SK-N-SH (cell line): ENCODE measurements around the gene PAPPA2. TPM values are rescaled to one million over a fixed set of nuclear protein-coding genes. Genes with fewer than 3 reads are reported as not detected.

Experiments
- CTCF ChIA-PET: fragments of 300-600, 350-600 bp; formaldehyde crosslinking; extraction: SDS; loops from one replicate; lab custom pipeline; 2021; lab: Yijun Ruan, JAX
- POLR2A ChIA-PET: fragments of 350-600 bp; sonication (Branson Sonifier 250); formaldehyde crosslinking; extraction: SDS; loops from one replicate; lab custom pipeline; 2020; ENCODE audit warnings: antibody characterized with exemption, inconsistent platforms; lab: Yijun Ruan, JAX
- DNase-seq: peaks from one replicate; pipeline ENCODE4 v3.0.0; 2012
- H2AFZ ChIP-seq: fragments of 200-600 bp; sonication (generic); 2 replicates; pipeline ENCODE4 v1.8.1; 2016; ENCODE audit warnings: antibody characterized with exemption, mild to moderate bottlenecking, low read depth
- H3F3A ChIP-seq: fragments of 200-600 bp; sonication (generic); replicated peaks from 2 replicates; pipeline ENCODE3; 2016; ENCODE audit warnings: antibody characterized with exemption, mild to moderate bottlenecking; ENCODE audit not compliant: insufficient read depth
- H3K27ac ChIP-seq, 2 experiments: fragments of 200-500 bp in 1 of 2; fragments of 200-600 bp in 1 of 2; sonication (Bioruptor generic) in 1 of 2; sonication (generic), shearing (Covaris generic) in 1 of 2; 2 replicates each; pipeline versions ENCODE4 v1.5.1 to v1.6.1; 2014 to 2016; ENCODE audit warnings: low read depth in 2 of 2, inconsistent platforms in 1 of 2, low read length in 1 of 2, mild to moderate bottlenecking in 1 of 2, mixed read lengths in 1 of 2
- H3K27me3 ChIP-seq: fragments of 200-600 bp; sonication (generic), shearing (Covaris generic); 2 replicates; pipeline ENCODE4 v1.6.1; 2016; ENCODE audit warnings: mixed run types; ENCODE audit not compliant: insufficient read depth
- H3K36me3 ChIP-seq, 2 experiments: fragments of 200-500 bp in 1 of 2; fragments of 200-600 bp in 1 of 2; sonication (Bioruptor generic) in 1 of 2; sonication (generic) in 1 of 2; replicated peaks in 1 of 2; 2 replicates each; pipeline versions ENCODE3 to v1.5.1; 2014 to 2016; ENCODE audit warnings: low read length in 1 of 2, mild to moderate bottlenecking in 1 of 2; ENCODE audit not compliant: insufficient read depth in 2 of 2, control insufficient read depth in 1 of 2
- H3K4me1 ChIP-seq, 2 experiments: fragments of 200-500 bp in 1 of 2; fragments of 200-600 bp in 1 of 2; sonication (Bioruptor generic) in 1 of 2; sonication (generic), shearing (Covaris generic) in 1 of 2; 2 replicates each; pipeline versions ENCODE4 v1.5.1 to v1.6.1; 2014 to 2016; ENCODE audit warnings: low read depth in 1 of 2, low read length in 1 of 2, mixed run types in 1 of 2; ENCODE audit not compliant: insufficient read depth in 2 of 2, control insufficient read depth in 1 of 2
- H3K4me2 ChIP-seq: fragments of 200-600 bp; sonication (generic), shearing (Covaris generic); 2 replicates; pipeline ENCODE4 v1.6.1; 2017; ENCODE audit warnings: mixed run types
- H3K4me3 ChIP-seq, 2 experiments: fragments of 200-500 bp in 1 of 2; fragments of 200-600 bp in 1 of 2; sonication (Bioruptor generic) in 1 of 2; sonication (generic), shearing (Covaris generic) in 1 of 2; 2 replicates each; pipeline versions ENCODE4 v1.5.1 to v1.8.1; 2014 to 2016; ENCODE audit warnings: low read depth in 2 of 2, inconsistent platforms in 1 of 2, low read length in 1 of 2, mild to moderate bottlenecking in 1 of 2, mixed read lengths in 1 of 2, moderate library complexity in 1 of 2
- H3K79me2 ChIP-seq: fragments of 200-600 bp; sonication (generic); 2 replicates; pipeline ENCODE4 v1.8.1; 2017; ENCODE audit warnings: mild to moderate bottlenecking; ENCODE audit not compliant: insufficient read depth
- H3K9ac ChIP-seq: fragments of 200-600 bp; sonication (generic); 2 replicates; pipeline ENCODE4 v1.6.1; 2017; ENCODE audit warnings: mixed run types
- H3K9me2 ChIP-seq: fragments of 200-600 bp; sonication (generic); 2 replicates; pipeline ENCODE4 v1.6.1; 2017; ENCODE audit warnings: mixed run types
- H3K9me3 ChIP-seq: fragments of 200-600 bp; sonication (generic); 2 replicates; pipeline ENCODE4 v1.6.1; 2017; ENCODE audit warnings: mixed run types, mild to moderate bottlenecking, moderate library complexity
- H4K20me1 ChIP-seq: fragments of 200-600 bp; sonication (generic); 2 replicates; pipeline ENCODE4 v1.6.1; 2017; ENCODE audit warnings: mild to moderate bottlenecking, mixed run types; ENCODE audit not compliant: insufficient read depth
- EP300 ChIP-seq, 2 experiments: IDR thresholded peaks; 2 replicates each; pipeline versions ENCODE4 v1.4.0 to v1.6.1; 2012; ENCODE audit warnings: borderline replicate concordance in 1 of 2, low read depth in 1 of 2, low read length in 1 of 2
- EZH2phosphoT487 ChIP-seq: fragments of 200-600 bp; sonication (generic); IDR thresholded peaks from 2 replicates; pipeline ENCODE4 v1.6.1; 2017; ENCODE audit warnings: low read depth, mixed run types, mild to moderate bottlenecking, antibody characterized with exemption, moderate library complexity, borderline replicate concordance
- FOSL2 ChIP-seq: IDR thresholded peaks from 2 replicates; pipeline ENCODE4 v1.4.0; 2012; ENCODE audit warnings: low read depth, mild to moderate bottlenecking, moderate library complexity, borderline replicate concordance
- JUND ChIP-seq: IDR thresholded peaks from 2 replicates; pipeline ENCODE4 v1.4.0; 2012
- MEF2A ChIP-seq: IDR thresholded peaks from 2 replicates; pipeline ENCODE4 v1.4.0; 2012; ENCODE audit warnings: low read depth, borderline replicate concordance
- NFIC ChIP-seq: IDR thresholded peaks from 2 replicates; pipeline ENCODE4 v1.4.0; 2012; ENCODE audit warnings: borderline replicate concordance
- NRF1 ChIP-seq: IDR thresholded peaks from 2 replicates; pipeline ENCODE4 v1.6.1; 2012; ENCODE audit warnings: low read depth, mild to moderate bottlenecking, low read length
- RCOR1 ChIP-seq: fragments of 150-350 bp; IDR thresholded peaks from 2 replicates; pipeline ENCODE4 v1.6.1; 2017; ENCODE audit warnings: antibody characterized with exemption, low read length
- WGBS: methylation state at CpG from one replicate; pipeline ENCODE4 v1.1.6; 2017; ENCODE audit warnings: low lambda C conversion rate; 5-methylcytosine and 5-hydroxymethylcytosine counted together
- polyA plus RNA-seq, 3 experiments: library from polyadenylated mRNA; depleted of rRNA; stranded (reverse); fragments of >200 nt; gene quantifications; 2 replicates each; pipeline ENCODE4 v1.2.3, GENCODE V29; 2012
- TF ChIP-seq, protein P1 (sequence below): IDR thresholded peaks from 2 replicates; pipeline ENCODE4 v1.4.0; 2012; ENCODE audit warnings: low read depth, borderline replicate concordance
- TF ChIP-seq, protein P2 (sequence below): fragments of 200-600 bp; sonication (generic); IDR thresholded peaks from 2 replicates; pipeline ENCODE4 v1.6.1; 2017; ENCODE audit warnings: antibody characterized with exemption, mild to moderate bottlenecking, moderate library complexity
- TF ChIP-seq, protein P3 (sequence below): fragments of 150-350 bp; IDR thresholded peaks from 2 replicates; pipeline ENCODE4 v1.6.1; 2016; ENCODE audit warnings: mild to moderate bottlenecking, low read depth, low read length

The PAPPA2 gene
- polyA plus RNA-seq, 1 of the 3 experiments (the other 2 are of a cell fraction): 0.02 TPM

DNA sequence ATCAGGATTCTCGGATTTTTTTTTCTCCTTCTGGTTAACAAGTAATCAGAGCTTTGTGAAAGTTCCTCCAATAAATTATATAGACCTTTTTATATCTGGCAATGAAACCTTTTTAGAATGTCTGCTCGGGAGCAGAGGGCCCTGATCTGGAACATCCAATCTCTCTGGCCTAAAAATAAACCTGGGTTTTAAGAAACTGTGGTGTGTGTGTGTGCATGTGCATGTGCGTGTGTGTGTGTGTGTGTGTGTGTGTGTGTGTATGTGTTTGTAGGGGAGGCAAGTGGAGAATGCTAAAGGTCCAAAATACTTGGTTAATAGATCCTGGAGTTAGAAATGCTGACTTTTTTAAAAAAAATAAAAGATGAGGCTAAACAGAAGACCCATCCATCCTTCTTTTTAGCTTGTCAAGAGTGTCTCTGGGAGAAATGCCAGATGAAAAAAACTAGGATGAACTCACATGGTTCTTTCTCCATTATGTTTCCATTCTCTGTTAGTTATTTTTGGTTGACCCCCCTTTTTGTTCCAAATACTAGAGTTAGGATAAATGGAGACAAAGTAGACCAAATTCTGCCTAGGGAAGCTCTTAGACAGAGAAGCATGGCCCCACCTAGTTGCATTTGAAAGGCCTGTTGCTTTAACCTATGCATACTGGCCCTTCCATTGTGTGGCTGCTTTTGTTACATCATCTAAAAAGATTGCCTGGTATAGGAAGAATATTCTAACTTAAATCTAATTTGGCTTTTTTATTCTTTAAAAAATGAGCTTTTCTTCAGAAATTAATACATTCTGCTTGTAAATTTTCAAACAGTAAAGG is 175.9 kb downstream of the PAPPA2 start:
- Histone ChIP-seq H3K79me2 (no peaks in the 10 kb centered on the region), H3F3A (no peaks in the 10 kb centered on the region), H3K4me1 (no peaks in the 10 kb centered on the region), H3K9me2 (no peaks in the 10 kb centered on the region), H3K4me2 (no peak overlapping the region), H3K9ac (no peak overlapping the region), H2AFZ (no peak overlapping the region), H3K4me3 (no peak overlapping the region), H4K20me1 (no peaks in the 10 kb centered on the region), H3K9me3 (no peaks in the 10 kb centered on the region), H3K27ac (no peak overlapping the region), H3K27me3 (no peaks in the 10 kb centered on the region), H3K36me3 (no peaks in the 10 kb centered on the region)
- no peak for DNase-seq
- TF ChIP-seq MEF2A (no peak), FOSL2 (no peak), NRF1 (no peak), RCOR1 (no peak), NFIC (no peak), JUND (no peak), EZH2phosphoT487 (no peak)
- TF ChIP-seq, protein P1, sequence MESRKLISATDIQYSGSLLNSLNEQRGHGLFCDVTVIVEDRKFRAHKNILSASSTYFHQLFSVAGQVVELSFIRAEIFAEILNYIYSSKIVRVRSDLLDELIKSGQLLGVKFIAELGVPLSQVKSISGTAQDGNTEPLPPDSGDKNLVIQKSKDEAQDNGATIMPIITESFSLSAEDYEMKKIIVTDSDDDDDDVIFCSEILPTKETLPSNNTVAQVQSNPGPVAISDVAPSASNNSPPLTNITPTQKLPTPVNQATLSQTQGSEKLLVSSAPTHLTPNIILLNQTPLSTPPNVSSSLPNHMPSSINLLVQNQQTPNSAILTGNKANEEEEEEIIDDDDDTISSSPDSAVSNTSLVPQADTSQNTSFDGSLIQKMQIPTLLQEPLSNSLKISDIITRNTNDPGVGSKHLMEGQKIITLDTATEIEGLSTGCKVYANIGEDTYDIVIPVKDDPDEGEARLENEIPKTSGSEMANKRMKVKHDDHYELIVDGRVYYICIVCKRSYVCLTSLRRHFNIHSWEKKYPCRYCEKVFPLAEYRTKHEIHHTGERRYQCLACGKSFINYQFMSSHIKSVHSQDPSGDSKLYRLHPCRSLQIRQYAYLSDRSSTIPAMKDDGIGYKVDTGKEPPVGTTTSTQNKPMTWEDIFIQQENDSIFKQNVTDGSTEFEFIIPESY: no peak
- TF ChIP-seq, protein P2, sequence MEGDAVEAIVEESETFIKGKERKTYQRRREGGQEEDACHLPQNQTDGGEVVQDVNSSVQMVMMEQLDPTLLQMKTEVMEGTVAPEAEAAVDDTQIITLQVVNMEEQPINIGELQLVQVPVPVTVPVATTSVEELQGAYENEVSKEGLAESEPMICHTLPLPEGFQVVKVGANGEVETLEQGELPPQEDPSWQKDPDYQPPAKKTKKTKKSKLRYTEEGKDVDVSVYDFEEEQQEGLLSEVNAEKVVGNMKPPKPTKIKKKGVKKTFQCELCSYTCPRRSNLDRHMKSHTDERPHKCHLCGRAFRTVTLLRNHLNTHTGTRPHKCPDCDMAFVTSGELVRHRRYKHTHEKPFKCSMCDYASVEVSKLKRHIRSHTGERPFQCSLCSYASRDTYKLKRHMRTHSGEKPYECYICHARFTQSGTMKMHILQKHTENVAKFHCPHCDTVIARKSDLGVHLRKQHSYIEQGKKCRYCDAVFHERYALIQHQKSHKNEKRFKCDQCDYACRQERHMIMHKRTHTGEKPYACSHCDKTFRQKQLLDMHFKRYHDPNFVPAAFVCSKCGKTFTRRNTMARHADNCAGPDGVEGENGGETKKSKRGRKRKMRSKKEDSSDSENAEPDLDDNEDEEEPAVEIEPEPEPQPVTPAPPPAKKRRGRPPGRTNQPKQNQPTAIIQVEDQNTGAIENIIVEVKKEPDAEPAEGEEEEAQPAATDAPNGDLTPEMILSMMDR: no peak
- TF ChIP-seq, protein P3, sequence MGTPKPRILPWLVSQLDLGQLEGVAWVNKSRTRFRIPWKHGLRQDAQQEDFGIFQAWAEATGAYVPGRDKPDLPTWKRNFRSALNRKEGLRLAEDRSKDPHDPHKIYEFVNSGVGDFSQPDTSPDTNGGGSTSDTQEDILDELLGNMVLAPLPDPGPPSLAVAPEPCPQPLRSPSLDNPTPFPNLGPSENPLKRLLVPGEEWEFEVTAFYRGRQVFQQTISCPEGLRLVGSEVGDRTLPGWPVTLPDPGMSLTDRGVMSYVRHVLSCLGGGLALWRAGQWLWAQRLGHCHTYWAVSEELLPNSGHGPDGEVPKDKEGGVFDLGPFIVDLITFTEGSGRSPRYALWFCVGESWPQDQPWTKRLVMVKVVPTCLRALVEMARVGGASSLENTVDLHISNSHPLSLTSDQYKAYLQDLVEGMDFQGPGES: no peak
- 28% methylated on average over 3 of the region's 3 CpGs for WGBS
- CTCF ChIA-PET: no interaction called here
- POLR2A ChIA-PET: no interaction called here

DNA sequence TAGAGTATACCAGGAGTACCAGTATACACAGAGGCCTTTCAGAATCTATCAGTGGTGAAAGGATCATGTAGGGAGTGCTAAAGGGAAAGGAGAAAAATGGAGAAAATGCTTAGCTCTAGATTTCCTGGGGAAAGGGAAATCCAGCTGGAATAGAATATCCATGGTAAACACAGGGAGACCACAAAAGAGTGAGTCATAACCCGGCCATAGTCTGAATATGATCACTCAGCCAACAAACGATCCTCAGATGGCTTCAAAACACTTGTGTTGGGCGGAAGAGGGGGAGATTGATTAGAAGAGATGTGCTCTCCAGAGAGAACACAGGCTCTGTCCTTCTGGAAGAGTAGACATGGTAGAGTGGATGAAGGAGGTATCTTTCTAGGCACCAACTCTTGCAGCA is 180.6 kb downstream of the PAPPA2 start:
- no peak overlapping the region for H3K4me2 ChIP-seq
- TF ChIP-seq EP300 (IDR thresholded peaks at IDR 0.05; ENCODE audit: borderline replicate concordance in 1 of 2, low read depth in 1 of 2, low read length in 1 of 2): no peak
- H3K9me2 ChIP-seq: no peaks in the 10 kb centered on the region
- H3K79me2 ChIP-seq: no peaks in the 10 kb centered on the region
- H3F3A ChIP-seq: no peaks in the 10 kb centered on the region
- CTCF ChIA-PET: no interaction called here
- no peaks in the 10 kb centered on the region for H3K9me3 ChIP-seq
- no peak overlapping the region for H2AFZ ChIP-seq
- no peak for DNase-seq
- POLR2A ChIA-PET: no interaction called here
- no peaks in the 10 kb centered on the region for H3K27me3 ChIP-seq
- H3K4me1 ChIP-seq: no peaks in the 10 kb centered on the region
- H3K27ac ChIP-seq: no peak overlapping the region
- H3K4me3 ChIP-seq: 0 out of 4 replicates have a peak overlapping the region, but pooled peaks of 1 of the 2 experiments have one; percentile 19
- no peaks in the 10 kb centered on the region for H3K36me3 ChIP-seq
- WGBS: 13% methylated on average over 3 of the region's 3 CpGs
- no peak overlapping the region for H3K9ac ChIP-seq
- no peaks in the 10 kb centered on the region for H4K20me1 ChIP-seq
